Liver (tissue), 3 donors: ENCODE results near the gene MAP3K9.

Experiments
- EGR1 ChIP-seq, 2 donors: IDR thresholded peaks; 2 replicates each; pipeline ENCODE4 v1.6.1; 2016 to 2018; ENCODE audit warnings: antibody characterized with exemption in 2 of 2, low read depth in 2 of 2
- HNF4A ChIP-seq, 2 donors: conservative IDR thresholded peaks; 2 replicates each; pipeline ENCODE4 v1.6.1; 2016; ENCODE audit warnings: antibody characterized with exemption in 2 of 2, mild to moderate bottlenecking in 2 of 2
- TF ChIP-seq, protein P1 (sequence below): IDR thresholded peaks from 2 replicates; pipeline ENCODE4 v1.6.1; 2016; ENCODE audit warnings: antibody characterized with exemption
- TF ChIP-seq, protein P2 (sequence below): fragments of 150-350 bp; IDR thresholded peaks from 2 replicates; pipeline ENCODE4 v1.5.1; 2017; ENCODE audit warnings: improper control_type of control experiment, low read depth, low read length; ENCODE audit not compliant: missing input control
- donor health status: healthy.
- donor health status: healthy.

DNA sequence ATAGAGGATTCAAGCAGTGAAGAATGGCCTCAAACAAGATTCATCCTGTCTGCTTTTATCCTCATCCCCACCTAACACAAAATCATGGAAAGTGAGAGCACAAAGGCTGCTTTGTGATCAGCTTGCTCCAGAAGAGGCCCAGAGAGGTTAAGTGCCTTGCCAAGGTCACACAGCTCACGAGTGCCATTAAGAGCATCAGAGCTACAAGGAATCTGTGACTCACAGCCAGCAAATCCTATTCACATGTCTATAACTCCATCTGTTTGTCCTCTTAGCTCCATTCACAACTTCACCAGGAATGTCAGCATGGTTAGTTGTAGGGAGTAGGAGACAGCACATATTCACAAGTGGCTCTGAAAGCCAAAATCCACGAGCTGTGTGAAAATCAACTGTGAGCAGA is 87.8 kb downstream of the MAP3K9 start:
- TF ChIP-seq HNF4A (conservative IDR thresholded peaks at IDR 0.05), result no peak
- TF ChIP-seq, protein P1, sequence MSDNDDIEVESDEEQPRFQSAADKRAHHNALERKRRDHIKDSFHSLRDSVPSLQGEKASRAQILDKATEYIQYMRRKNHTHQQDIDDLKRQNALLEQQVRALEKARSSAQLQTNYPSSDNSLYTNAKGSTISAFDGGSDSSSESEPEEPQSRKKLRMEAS, result no peak
- TF ChIP-seq, protein P2, sequence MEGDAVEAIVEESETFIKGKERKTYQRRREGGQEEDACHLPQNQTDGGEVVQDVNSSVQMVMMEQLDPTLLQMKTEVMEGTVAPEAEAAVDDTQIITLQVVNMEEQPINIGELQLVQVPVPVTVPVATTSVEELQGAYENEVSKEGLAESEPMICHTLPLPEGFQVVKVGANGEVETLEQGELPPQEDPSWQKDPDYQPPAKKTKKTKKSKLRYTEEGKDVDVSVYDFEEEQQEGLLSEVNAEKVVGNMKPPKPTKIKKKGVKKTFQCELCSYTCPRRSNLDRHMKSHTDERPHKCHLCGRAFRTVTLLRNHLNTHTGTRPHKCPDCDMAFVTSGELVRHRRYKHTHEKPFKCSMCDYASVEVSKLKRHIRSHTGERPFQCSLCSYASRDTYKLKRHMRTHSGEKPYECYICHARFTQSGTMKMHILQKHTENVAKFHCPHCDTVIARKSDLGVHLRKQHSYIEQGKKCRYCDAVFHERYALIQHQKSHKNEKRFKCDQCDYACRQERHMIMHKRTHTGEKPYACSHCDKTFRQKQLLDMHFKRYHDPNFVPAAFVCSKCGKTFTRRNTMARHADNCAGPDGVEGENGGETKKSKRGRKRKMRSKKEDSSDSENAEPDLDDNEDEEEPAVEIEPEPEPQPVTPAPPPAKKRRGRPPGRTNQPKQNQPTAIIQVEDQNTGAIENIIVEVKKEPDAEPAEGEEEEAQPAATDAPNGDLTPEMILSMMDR, result no peak
- TF ChIP-seq EGR1 (IDR thresholded peaks at IDR 0.05; ENCODE audit: low read depth in 2 of 2), result no peak
